GM20000 (cell line): ENCODE results near the gene GON7.
"Not testable (repeated sequence)": the region's sequence is repeated elsewhere in the genome, so short reads cannot be mapped to it uniquely, and the experiment has no call there.

Experiments used
- DNase-seq: peaks from one replicate; pipeline ENCODE4 v3.0.0; 2012; ENCODE audit warnings: low spot score
- TF ChIP-seq, protein P1 (sequence below): IDR thresholded peaks from 2 replicates; pipeline ENCODE4 v1.5.1; 2012; ENCODE audit warnings: mild to moderate bottlenecking, control low read depth; ENCODE audit errors: extremely low read depth, missing control alignments

The GON7 gene

DNA sequence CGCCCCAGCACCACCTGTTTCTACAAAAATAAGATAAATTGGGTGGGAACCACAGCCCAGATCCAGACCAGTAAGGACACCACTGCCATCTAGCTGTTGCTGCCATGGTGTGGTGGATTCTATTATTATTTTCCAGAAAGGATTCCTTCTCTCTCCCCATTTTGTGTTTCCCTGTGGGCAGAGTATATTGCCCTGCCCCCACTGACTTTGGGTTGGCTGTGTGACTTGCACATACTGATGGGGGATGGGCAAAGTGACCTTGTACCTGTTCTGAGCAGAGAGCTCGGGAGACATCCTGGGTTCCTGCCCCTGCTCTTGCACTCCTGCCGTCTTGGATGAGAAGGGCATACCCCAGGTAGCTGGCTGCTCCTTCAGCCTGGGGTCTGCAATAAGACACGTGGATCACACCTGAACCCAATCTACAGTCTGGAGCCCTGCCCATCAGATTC, 46.5 kb downstream of the GON7 start:
- no peak for DNase-seq
- TF ChIP-seq, protein P1, sequence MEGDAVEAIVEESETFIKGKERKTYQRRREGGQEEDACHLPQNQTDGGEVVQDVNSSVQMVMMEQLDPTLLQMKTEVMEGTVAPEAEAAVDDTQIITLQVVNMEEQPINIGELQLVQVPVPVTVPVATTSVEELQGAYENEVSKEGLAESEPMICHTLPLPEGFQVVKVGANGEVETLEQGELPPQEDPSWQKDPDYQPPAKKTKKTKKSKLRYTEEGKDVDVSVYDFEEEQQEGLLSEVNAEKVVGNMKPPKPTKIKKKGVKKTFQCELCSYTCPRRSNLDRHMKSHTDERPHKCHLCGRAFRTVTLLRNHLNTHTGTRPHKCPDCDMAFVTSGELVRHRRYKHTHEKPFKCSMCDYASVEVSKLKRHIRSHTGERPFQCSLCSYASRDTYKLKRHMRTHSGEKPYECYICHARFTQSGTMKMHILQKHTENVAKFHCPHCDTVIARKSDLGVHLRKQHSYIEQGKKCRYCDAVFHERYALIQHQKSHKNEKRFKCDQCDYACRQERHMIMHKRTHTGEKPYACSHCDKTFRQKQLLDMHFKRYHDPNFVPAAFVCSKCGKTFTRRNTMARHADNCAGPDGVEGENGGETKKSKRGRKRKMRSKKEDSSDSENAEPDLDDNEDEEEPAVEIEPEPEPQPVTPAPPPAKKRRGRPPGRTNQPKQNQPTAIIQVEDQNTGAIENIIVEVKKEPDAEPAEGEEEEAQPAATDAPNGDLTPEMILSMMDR = no peak

DNA sequence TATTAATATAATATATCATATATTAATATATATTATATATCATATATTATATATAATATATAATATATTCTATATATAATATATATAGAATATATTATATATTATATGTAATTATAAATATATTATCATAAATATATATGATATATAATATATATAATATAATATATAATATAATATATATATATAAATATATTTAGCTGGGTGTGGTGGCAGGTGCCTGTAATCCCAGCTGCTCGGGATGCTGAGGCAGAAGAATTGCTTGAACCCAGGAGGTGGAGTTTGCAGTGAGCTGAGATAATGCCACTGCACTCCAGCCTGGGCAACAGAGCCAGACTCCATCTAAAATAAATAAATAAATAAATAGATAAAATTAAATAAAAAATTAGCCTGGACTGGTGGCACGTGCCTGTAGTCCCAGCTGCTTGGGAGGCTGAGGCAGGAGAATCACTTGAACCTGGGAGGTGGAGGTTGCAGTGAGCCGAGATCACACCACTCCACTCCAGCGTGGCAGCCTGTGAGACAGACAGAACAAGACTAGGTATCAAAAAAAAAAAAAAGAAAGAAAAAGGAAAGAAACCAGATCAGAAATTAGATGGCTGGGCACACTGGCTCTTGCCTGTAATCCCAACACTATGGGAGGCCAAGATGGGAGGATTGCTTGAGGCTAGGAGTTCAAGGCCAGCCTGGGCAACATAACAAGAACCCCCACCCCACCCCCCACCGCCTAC, 47.1 kb downstream of the GON7 start:
- not testable (repeated sequence) for DNase-seq

DNA sequence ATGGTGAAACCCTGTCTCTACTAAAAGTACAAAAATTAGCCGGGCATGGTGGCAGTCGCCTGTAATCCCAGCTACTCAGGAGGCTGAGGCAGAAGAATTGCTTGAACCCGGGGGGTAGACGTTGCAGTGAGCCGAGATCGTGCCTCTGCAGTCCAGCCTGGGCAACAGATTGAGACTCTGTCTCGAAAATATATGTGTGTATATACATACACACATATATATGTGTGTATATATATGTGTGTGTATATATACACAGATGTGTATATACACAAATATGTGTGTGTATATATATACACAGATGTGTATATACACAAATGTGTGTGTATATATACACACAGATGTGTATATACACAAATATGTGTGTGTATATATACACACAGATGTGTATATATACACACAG, 48.5 kb downstream of the GON7 start:
- DNase-seq = not testable (repeated sequence)

DNA sequence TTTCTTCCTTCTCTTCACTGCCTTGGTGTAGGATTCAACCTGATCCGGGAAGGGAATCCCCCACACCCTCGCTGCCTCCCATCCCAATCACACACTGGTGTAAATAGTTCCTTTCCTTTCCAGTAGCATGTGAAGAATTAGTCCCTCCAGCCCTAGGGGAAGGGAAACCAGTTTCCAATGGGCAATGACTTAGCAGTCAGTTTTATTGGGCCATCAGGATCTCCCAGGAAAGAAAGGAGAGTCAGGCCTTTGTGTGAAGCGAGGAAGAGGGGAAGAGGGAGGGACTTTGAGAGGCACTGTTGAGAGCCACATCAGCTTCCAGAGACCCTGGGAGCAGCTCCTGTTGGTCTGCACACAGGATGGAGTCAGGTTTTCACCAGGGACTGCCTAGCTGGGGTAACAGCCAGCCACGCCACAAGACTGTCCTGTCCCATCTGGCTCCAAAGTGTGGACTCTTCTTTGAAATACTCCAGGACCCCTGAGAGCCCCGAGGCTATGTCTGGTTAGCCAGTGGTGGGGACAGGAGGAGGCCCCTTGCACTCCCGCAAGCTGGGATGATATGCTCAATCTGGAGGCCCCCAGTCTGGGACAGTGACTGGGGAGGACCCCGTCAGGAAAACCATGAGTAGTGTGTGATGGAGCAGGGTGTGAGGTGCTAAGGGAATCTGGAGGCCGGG, 50.0 kb downstream of the GON7 start:
- TF ChIP-seq, protein P1 = no peak
- DNase-seq = no peak

DNA sequence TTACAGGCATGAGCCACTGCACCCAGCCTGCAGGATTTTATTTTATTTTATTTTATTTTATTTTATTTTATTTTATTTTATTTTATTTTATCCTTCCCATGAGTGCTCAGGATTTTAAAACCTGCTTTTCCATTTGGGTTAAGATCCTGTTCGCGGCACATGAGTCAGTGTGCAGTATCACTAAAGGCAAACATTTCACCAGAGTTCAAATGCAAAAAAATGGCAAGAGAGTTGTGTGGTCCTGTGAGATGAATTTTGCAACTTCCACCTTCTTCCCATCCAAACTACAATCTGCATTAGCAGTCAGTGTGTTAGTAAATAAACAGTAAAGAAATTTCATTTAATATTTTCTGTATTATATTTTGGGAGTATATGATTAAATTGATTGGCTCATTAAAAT, 51.2 kb downstream of the GON7 start:
- DNase-seq = no peak
- TF ChIP-seq, protein P1 = no peak

DNA sequence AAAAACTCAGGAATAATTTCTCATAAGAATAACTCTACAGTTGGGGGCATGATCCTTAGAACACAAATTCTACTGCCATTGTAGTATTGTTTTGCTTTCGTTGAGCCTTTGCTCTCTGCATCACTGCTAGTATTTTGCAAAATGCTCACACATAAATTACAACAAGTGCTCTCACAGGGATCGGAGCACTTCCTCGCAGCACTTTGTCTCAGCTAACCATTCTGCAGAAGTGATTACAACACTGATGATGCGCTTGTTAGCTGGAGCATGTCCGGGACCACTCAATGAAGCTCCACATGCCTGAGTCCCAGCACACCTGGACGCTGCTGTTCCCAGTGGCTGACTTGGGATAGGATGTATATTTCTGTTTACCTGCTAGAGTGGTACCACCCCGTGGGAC, 53.7 kb downstream of the GON7 start:
- TF ChIP-seq, protein P1 = no peak
- no peak for DNase-seq
